Osteocyte (in vitro differentiated cells): Measurements from ENCODE around the gene PKMYT1. TPM values are rescaled to one million over a fixed set of nuclear protein-coding genes. Genes with fewer than 3 reads are reported as not detected.

Experiments used
- DNase-seq: peaks from one replicate; pipeline ENCODE4 v3.0.0; 2021; ENCODE audit warnings: mixed read lengths; ENCODE audit not compliant: unreplicated experiment; ENCODE audit errors: extremely low spot score
- H3K27ac Mint-ChIP-seq: one replicate; pipeline ENCODE4 v1.8.0; 2021; ENCODE audit warnings: mild to moderate bottlenecking, mixed read lengths; ENCODE audit not compliant: unreplicated experiment
- H3K27me3 Mint-ChIP-seq: one replicate; pipeline ENCODE4 v1.8.0; 2021; ENCODE audit warnings: mixed read lengths; ENCODE audit not compliant: unreplicated experiment
- H3K36me3 Mint-ChIP-seq: one replicate; pipeline ENCODE4 v1.8.0; 2021; ENCODE audit warnings: mixed read lengths; ENCODE audit not compliant: unreplicated experiment
- H3K4me1 Mint-ChIP-seq: one replicate; pipeline ENCODE4 v1.8.0; 2021; ENCODE audit warnings: mixed read lengths; ENCODE audit not compliant: unreplicated experiment
- H3K4me3 Mint-ChIP-seq: one replicate; pipeline ENCODE4 v1.8.0; 2021; ENCODE audit warnings: mild to moderate bottlenecking, moderate library complexity, mixed read lengths; ENCODE audit not compliant: unreplicated experiment
- H3K9me3 Mint-ChIP-seq: one replicate; pipeline ENCODE4 v1.8.0; 2021; ENCODE audit warnings: mixed read lengths; ENCODE audit not compliant: unreplicated experiment
- total RNA-seq: library from RNA; stranded (reverse); gene quantifications from 2 replicates; pipeline ENCODE4 v1.2.1, GENCODE V29; 2021
- TF ChIP-seq, protein P1 (sequence below): fragments of 200-600 bp; sonication (generic); IDR thresholded peaks from 2 replicates; pipeline ENCODE4 v1.5.0; 2021; ENCODE audit warnings: antibody characterized with exemption, mild to moderate bottlenecking, moderate library complexity

The PKMYT1 gene
- total RNA-seq, 1 donor from 2014 or later = 10.4 TPM

- H3K36me3 Mint-ChIP-seq = no peaks in the 10 kb centered on the region
- no peak for DNase-seq
- peaks cover 33% of the 10 kb centered on the region for H3K4me1 Mint-ChIP-seq
- H3K27ac Mint-ChIP-seq = no peak within 1 kb of the TSS
- no peaks in the 10 kb centered on the region for H3K9me3 Mint-ChIP-seq
- TF ChIP-seq, protein P1, sequence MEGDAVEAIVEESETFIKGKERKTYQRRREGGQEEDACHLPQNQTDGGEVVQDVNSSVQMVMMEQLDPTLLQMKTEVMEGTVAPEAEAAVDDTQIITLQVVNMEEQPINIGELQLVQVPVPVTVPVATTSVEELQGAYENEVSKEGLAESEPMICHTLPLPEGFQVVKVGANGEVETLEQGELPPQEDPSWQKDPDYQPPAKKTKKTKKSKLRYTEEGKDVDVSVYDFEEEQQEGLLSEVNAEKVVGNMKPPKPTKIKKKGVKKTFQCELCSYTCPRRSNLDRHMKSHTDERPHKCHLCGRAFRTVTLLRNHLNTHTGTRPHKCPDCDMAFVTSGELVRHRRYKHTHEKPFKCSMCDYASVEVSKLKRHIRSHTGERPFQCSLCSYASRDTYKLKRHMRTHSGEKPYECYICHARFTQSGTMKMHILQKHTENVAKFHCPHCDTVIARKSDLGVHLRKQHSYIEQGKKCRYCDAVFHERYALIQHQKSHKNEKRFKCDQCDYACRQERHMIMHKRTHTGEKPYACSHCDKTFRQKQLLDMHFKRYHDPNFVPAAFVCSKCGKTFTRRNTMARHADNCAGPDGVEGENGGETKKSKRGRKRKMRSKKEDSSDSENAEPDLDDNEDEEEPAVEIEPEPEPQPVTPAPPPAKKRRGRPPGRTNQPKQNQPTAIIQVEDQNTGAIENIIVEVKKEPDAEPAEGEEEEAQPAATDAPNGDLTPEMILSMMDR = peak; percentile 48
- no peak within 1 kb of the TSS for H3K4me3 Mint-ChIP-seq
- peaks cover 8% of the 10 kb centered on the region for H3K27me3 Mint-ChIP-seq
Observed at GRCh38 chr16:3017794-3018506, 37.7 kb upstream of the PKMYT1 start, which contains the start of gene CLDN6. CLDN6 (minus strand) TSS chr16:3018183; CDS start chr16:3016021, 2,162 bp downstream.

GRCh38 chr16:3017344-3017743, 37.1 kb upstream of the PKMYT1 start:
- DNase-seq = no peak
- H3K36me3 Mint-ChIP-seq = no peaks in the 10 kb centered on the region
- peaks cover 33% of the 10 kb centered on the region for H3K4me1 Mint-ChIP-seq
- no peak overlapping the region for H3K4me3 Mint-ChIP-seq
- no peaks in the 10 kb centered on the region for H3K9me3 Mint-ChIP-seq
- H3K27me3 Mint-ChIP-seq = peaks cover 14% of the 10 kb centered on the region
- H3K27ac Mint-ChIP-seq = no peak overlapping the region
- TF ChIP-seq, protein P1 = no peak

- H3K27me3 Mint-ChIP-seq = peaks cover 16% of the 10 kb centered on the region
- H3K4me3 Mint-ChIP-seq = no peak overlapping the region
- no peak overlapping the region for H3K27ac Mint-ChIP-seq
- no peaks in the 10 kb centered on the region for H3K9me3 Mint-ChIP-seq
- H3K4me1 Mint-ChIP-seq = peaks cover 22% of the 10 kb centered on the region
- H3K36me3 Mint-ChIP-seq = no peaks in the 10 kb centered on the region
- no peak for DNase-seq
- TF ChIP-seq, protein P1 = no peak
Observed at GRCh38 chr16:3015865-3016521, 35.7 kb upstream of the PKMYT1 start.

DNA sequence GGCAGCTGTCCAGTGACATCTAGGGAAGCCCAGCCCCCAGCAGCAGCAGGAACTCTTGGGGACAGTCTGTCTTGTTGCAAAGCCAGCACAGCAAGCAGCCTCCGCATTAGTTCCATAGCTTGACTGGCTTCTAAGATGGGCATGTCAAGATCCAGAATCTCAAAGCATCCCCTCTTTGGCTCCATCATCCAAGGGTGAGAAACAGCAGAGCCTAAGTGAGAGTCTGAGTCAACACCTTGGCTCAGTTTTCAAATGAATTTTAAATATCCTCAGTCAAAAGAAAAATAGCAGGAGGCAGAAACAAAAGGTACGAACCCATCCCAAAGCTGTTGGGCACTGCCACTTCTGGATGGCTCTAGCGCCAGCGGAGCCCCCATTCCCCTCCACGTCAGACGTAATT, 34.7 kb upstream of the PKMYT1 start:
- no peak for DNase-seq
- TF ChIP-seq, protein P1 = no peak
- Mint-ChIP-seq H3K27me3 (peaks cover 16% of the 10 kb centered on the region), H3K9me3 (no peaks in the 10 kb centered on the region), H3K27ac (no peak overlapping the region), H3K4me1 (peaks cover 21% of the 10 kb centered on the region), H3K4me3 (no peak overlapping the region), H3K36me3 (no peaks in the 10 kb centered on the region)

DNA sequence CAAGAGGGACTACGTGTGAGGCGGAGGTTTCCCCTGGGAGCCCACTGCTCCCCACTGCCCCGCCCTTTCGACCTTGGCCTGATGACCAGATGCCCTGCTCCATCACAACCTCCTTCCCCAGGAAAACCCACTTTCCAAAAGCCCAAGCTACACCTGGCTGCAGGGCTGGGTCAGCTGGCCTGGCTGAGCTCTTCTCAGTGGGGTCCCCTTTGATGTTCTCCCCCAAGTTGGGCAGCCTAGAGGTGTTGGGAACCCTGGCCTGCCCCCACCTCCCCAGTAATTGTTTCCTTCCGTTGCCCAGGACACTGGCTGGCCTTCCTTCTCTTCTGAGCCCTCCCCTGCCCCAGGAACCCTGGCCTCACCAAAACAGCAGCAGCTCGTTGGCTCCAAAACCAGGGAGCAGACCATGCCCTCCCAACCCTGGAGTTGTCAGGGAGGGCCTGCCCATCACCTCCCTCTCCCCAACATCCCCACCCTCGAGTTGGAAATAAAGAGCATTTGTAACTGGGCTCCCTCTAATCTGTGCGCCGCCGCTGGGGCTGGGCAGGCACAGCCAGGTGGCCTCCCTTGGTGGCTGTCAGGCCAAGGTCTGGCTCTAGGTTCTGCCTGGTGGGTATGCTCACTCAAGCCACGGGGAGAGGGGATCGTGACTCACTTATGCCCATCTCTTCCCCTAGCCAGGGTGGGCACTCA, 33.9 kb upstream of the PKMYT1 start:
- Mint-ChIP-seq H3K4me3 (no peak overlapping the region), H3K36me3 (no peaks in the 10 kb centered on the region), H3K4me1 (peaks cover 16% of the 10 kb centered on the region), H3K9me3 (no peaks in the 10 kb centered on the region), H3K27ac (no peak overlapping the region), H3K27me3 (peaks cover 15% of the 10 kb centered on the region)
- TF ChIP-seq, protein P1 = no peak
- no peak for DNase-seq
